Fibroblast of skin of back (primary cell): ENCODE results near the gene FSD2.
"Not testable (repeated sequence)": the region's sequence is repeated elsewhere in the genome, so short reads cannot be mapped to it uniquely, and the experiment has no call there.

ENCODE experiments used
- DNase-seq: peaks from one replicate; pipeline ENCODE4 v3.0.0-alpha.2; 2013

The FSD2 gene

GRCh38 chr15:82792068-82792467 lies 13.8 kb downstream of the FSD2 start:
- no peak for DNase-seq

DNA sequence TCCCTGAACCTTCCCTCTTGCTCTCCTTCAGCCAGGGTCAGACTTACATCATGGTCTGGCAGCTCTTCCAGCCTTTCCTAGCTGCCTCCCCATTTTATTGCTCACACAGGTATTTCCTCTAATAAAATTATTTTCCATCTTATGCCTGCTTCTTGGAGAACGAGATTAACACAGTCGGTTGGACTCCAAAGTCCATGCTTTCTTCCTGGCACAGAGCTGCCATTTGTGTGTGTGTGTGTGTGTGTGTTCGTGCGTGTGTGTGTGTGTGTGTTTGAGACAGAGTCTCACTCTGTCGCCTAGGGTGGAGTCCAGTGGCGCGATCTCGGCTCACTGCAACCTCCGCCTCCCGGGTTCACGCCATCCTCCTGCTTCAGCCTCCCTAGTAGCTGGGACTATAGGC lies 15.5 kb downstream of the FSD2 start:
- DNase-seq: no peak

DNA sequence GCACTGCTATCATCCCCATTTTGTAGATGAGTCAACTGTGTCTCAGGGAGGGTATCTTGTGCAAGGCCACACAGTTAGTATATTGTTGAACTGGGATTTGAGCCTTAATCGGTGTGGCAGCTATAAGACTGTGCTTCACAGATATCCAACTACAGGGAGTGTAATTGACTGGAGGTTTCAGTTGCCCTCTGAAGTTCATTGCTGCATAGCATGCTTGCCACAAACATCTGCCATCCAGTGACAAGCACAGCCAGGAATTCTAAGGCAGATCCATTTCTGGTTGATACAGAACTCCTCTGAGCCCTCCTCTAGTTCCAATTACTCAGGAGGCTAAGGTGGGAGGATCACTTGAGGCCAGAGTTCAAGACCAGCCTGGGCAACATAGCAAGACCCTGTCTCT lies 16.4 kb downstream of the FSD2 start:
- no peak for DNase-seq

GRCh38 chr15:82788496-82788895 lies 17.4 kb downstream of the FSD2 start:
- no peak for DNase-seq

DNA sequence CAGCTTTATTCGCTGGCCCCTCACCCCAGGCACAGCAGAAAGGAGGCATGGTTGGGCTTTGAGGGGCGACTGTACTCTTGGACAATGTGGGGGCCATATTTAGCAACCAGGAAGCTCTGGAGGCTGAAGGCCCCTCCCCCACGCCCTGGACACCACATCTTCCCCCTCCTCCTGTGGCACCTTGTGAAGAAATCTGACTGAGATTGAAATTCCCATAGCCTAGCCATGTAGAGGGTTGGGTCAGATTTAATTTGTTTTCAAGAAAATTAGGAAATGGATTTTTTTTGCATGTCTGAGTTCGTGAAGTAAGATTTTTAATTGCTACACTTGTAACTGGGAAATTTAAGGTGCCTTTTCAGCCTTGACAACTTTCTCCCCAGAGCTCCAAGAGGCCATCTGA lies 24.5 kb downstream of the FSD2 start:
- no peak for DNase-seq

- DNase-seq: no peak
Measured at GRCh38 chr15:82778755-82779154, 27.1 kb downstream of the FSD2 start.

DNA sequence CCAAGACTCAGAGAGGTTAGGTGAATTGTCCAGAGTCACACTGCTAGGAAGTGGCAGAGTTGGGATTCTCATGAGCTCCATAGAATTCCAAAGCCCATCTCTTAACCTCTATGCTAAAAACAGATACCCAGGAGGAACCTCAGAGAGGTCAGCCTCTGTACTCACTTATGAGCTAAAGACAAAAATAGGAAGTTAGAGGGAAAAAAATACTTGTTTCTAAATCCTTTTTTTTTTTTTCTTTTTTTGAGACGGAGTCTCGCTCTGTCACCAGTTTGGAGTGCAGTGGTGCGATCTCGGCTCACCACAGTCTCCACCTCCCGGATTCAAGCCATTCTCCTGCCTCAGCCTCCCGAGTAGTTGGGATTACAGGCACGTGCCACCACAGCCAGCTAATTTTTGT lies 31.4 kb downstream of the FSD2 start:
- DNase-seq: no peak

DNA sequence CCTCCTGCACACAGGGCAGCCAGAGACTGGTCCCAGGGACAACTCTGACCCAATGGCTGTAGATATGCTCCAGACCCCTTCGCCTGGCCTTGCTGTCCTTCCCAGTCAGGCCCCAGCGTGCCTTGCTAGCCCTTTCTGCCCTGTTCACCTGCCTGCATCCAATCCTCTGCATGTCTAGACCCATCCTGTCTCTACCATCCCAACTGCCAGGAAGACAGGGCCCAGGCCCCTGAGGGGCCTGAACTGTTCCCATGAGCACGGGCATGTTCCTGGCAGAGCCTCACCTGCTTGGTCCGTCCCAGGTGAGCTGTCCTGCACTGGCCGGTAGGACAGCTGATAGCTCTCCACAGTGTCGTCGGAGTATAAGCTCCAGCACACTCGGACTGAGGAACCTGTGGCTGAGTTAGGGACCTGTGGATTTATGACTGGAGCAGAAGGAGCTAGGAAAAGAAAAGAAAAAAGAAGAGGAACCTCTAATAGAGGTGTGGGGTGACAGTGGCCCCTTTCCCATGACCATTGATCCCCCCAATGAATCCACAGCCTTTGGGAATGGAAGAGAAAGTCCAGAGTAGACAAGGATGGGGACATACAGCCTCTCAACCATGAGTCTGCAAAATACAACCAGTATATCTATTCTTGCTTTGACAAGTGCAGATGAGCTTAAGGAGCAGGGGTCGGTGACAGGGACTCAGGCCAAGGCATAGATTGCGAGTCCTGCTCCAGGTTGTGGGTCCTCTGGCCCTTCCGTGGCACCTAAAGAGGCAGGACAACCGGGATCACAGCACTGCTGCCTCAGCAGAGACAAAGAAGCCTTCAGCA lies 33.9 kb downstream of the FSD2 start:
- DNase-seq: no peak

GRCh38 chr15:82768414-82769054 lies 37.3 kb downstream of the FSD2 start:
- DNase-seq: peak; percentile 9

- no peak for DNase-seq
Measured at GRCh38 chr15:82767163-82767829, 38.6 kb downstream of the FSD2 start.

GRCh38 chr15:82766201-82766600 lies 39.7 kb downstream of the FSD2 start:
- not testable (repeated sequence) for DNase-seq

DNA sequence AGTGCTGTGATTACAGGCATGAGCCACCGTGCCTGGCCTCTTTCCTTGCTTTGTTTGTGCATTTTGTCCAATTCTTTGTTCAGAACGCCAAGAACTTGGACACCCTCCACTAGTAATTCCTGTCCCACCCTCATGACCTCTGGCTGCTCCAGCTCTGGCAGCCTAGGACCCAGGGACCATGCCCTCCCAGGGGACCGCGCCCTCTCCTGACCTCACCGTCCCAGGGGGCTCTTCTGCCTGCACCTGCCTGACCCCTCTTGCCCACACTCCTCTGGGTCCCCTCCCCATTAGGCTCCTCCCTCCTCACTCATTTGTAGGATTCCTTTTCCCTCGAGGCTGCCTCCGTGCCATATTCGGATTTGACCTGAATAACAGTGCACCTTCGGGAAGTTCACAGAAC lies 41.1 kb downstream of the FSD2 start:
- no peak for DNase-seq

DNA sequence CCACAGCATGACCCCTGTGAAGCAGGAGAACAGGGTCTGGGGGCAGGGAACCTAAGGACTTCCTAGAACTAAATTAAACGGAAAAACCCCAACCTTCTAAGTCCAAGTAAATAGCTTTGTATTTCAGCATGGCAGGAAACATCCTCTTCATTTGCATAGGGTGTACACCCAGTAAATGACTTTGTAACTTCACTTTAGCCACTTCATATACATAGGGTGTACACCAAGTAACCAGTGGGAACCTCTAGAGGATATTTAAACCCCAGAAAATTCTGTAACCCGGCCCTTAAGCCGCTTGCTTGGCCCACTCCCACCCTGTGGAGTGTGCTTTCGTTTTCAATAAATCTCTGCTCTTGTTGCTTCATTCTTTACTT lies 41.8 kb downstream of the FSD2 start:
- no peak for DNase-seq

DNA sequence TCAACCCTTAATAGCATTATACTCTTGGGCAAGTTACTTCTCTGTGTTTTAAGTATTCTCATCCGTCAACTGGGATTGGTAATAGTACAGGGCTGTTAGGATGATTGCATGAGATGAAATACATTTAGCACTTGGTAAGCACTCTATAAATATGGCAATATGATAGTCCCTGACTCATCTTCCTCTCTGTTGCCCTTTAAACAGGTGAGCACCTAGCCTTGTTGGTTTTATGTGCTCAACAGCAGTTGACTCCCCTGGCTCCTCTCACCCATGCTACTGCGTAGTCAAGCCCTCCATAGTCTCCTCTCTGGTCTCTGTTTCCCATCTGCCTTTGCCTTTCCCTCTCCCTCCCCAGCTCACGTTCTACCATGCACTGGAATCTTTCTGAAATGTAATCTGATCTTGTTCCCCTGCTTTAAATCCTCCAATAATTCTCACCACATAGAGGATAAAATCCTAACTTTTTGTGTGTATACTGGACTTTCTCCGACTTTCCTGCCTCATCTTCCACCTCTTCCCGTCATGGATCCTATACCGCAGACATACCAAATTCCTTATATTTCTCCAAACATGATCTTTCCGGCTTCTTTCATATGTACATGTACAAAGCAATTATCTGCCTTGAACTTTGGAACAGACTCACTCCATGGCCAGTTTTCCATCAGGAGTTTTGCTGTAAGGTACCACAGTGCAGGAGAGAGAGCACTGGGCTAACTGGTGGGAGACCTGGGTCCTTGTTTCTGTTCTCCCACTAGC lies 42.3 kb downstream of the FSD2 start:
- DNase-seq: no peak

GRCh38 chr15:82751308-82751707 lies 54.6 kb downstream of the FSD2 start:
- DNase-seq: no peak

GRCh38 chr15:82750831-82751180 lies 55.1 kb downstream of the FSD2 start:
- peak; percentile 1 for DNase-seq

GRCh38 chr15:82749951-82750830 lies 55.7 kb downstream of the FSD2 start:
- DNase-seq: peak; percentile 95

DNA sequence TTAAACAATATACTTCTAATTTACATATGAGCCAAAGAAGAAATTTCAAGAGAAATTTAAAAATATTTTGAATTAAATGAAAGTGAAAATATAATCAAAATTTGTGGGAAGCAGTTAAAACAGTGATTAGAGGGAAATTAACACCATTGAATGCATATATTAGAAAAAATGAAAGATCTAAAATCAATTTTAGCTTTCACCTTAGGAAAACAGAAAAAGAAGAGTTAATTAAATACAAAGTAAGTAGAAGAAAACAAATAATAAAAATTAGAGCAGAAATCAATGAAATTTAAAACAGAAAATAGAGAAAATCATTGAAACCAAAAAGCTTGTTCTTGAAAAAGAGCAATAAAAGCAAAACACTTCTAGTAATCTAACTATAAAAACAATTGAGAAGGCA lies 57.6 kb downstream of the FSD2 start:
- DNase-seq: no peak

- DNase-seq: no peak
Measured at GRCh38 chr15:82743810-82744209, 62.1 kb downstream of the FSD2 start.

GRCh38 chr15:82742134-82742533 lies 63.7 kb downstream of the FSD2 start:
- no peak for DNase-seq

GRCh38 chr15:82739086-82739485 lies 66.8 kb downstream of the FSD2 start:
- no peak for DNase-seq

GRCh38 chr15:82737975-82738374 lies 67.9 kb downstream of the FSD2 start:
- DNase-seq: peak; percentile 4
